PC-9 (cell line): ENCODE measurements around the gene IL1RAPL1. TPM values are rescaled to one million over a fixed set of nuclear protein-coding genes. Genes with fewer than 3 reads are reported as not detected.

ENCODE experiments used
- BruUV-seq: library from RNA; stranded (reverse); fragments of 400-500 nt; replicated peaks from 2 replicates; lab custom pipeline; 2021; lab: Mats Ljungman, UMichigan
- CTCF ChIA-PET: fragments of 300-600 bp; sonication (Branson Sonifier 250); formaldehyde crosslinking; loops from one replicate; lab custom pipeline; 2022; ENCODE audit warnings: antibody characterized with exemption; lab: Charles Lee
- POLR2A ChIA-PET: fragments of 300-600 bp; sonication (Branson Sonifier 250); formaldehyde crosslinking; loops from one replicate; lab custom pipeline; 2022; ENCODE audit warnings: antibody characterized with exemption; ENCODE audit not compliant: unreplicated experiment; lab: Charles Lee
- DNase-seq, 2 experiments: peaks; one replicate each; pipeline versions ENCODE4 v3.0.0 to v3.0.0-alpha.2; 2015 to 2022; ENCODE audit warnings: mixed read lengths in 1 of 2
- H2AFZ ChIP-seq: fragments of 200-600 bp; sonication (generic); 2 replicates; pipeline ENCODE4 v1.8.1; 2017; ENCODE audit warnings: antibody characterized with exemption
- H3F3A ChIP-seq: fragments of 200-600 bp; sonication (generic); 2 replicates; pipeline ENCODE4 v1.8.1; 2017; ENCODE audit warnings: antibody characterized with exemption, mild to moderate bottlenecking, low read depth; ENCODE audit not compliant: insufficient read depth
- H3K27ac ChIP-seq: fragments of 200-600 bp; sonication (generic); 2 replicates; pipeline ENCODE4 v1.6.1; 2016; ENCODE audit warnings: mixed run types
- H3K27me3 ChIP-seq: fragments of 200-600 bp; sonication (generic); 2 replicates; pipeline ENCODE4 v1.6.1; 2016; ENCODE audit warnings: low read depth, mixed run types; ENCODE audit not compliant: insufficient read depth
- H3K36me3 ChIP-seq: fragments of 200-600 bp; sonication (generic); 2 replicates; pipeline ENCODE4 v1.6.1; 2016; ENCODE audit warnings: low read depth, mixed run types
- H3K4me1 ChIP-seq: fragments of 200-600 bp; sonication (generic); replicated peaks from 2 replicates; pipeline ENCODE4 v1.6.1; 2016; ENCODE audit warnings: mixed run types; ENCODE audit not compliant: insufficient read depth
- H3K4me2 ChIP-seq: fragments of 200-600 bp; sonication (generic); 2 replicates; pipeline ENCODE4 v1.6.1; 2017; ENCODE audit warnings: mixed run types
- H3K4me3 ChIP-seq: fragments of 200-600 bp; sonication (generic); 2 replicates; pipeline ENCODE4 v1.6.1; 2016; ENCODE audit warnings: mixed run types
- H3K79me2 ChIP-seq: fragments of 200-600 bp; sonication (generic); 2 replicates; pipeline ENCODE4 v1.6.1; 2017; ENCODE audit warnings: low read depth, mixed run types
- H3K9me2 ChIP-seq: fragments of 200-600 bp; sonication (generic); 2 replicates; pipeline ENCODE4 v1.8.1; 2017; ENCODE audit warnings: mild to moderate bottlenecking; ENCODE audit not compliant: insufficient read depth
- H3K9me3 ChIP-seq: fragments of 200-600 bp; sonication (generic); 2 replicates; pipeline ENCODE4 v1.8.1; 2016; ENCODE audit warnings: low read depth; ENCODE audit not compliant: insufficient read depth
- H4K20me1 ChIP-seq: fragments of 200-600 bp; sonication (generic); 2 replicates; pipeline ENCODE4 v1.8.1; 2017; ENCODE audit not compliant: insufficient read depth
- CTCF ChIP-seq: fragments of 200-600 bp; sonication (generic); conservative IDR thresholded peaks from 2 replicates; pipeline ENCODE4 v1.6.1; 2017; ENCODE audit warnings: mixed run types, antibody characterized with exemption, mild to moderate bottlenecking, moderate library complexity
- EZH2 ChIP-seq: fragments of 200-600 bp; sonication (generic); IDR thresholded peaks from 2 replicates; pipeline ENCODE4 v1.8.0; 2017; ENCODE audit warnings: antibody characterized with exemption, low read depth
- intact Hi-C: fragments of 100-400 bp; cut with micrococcal nuclease; formaldehyde crosslinking; loops from one replicate; pipeline ENCODE4 v1.10.0; 2022; ENCODE audit not compliant: unreplicated experiment
- total RNA-seq: library from RNA; stranded (reverse); gene quantifications from 2 replicates; pipeline ENCODE4 v1.2.3, GENCODE V29; 2021

IL1RAPL1 gene
- total RNA-seq, 1 experiment from 2014 or later, result 0.26 TPM

- Histone ChIP-seq H3K27me3 (no peaks in the 10 kb centered on the region), H3K79me2 (no peaks in the 10 kb centered on the region), H3K4me1 (no peaks in the 10 kb centered on the region), H3K27ac (no peak overlapping the region), H3K9me3 (no peaks in the 10 kb centered on the region), H3K4me2 (no peak overlapping the region), H2AFZ (no peak overlapping the region), H3K9me2 (no peaks in the 10 kb centered on the region), H3F3A (no peaks in the 10 kb centered on the region), H3K4me3 (no peak overlapping the region), H4K20me1 (no peaks in the 10 kb centered on the region), H3K36me3 (no peaks in the 10 kb centered on the region)
- TF ChIP-seq CTCF (no peak), EZH2 (no peak)
- POLR2A ChIA-PET, result no interaction called here
- no TSS peak for BruUV-seq
- no peak for DNase-seq
- CTCF ChIA-PET, result no interaction called here
- intact Hi-C loops, result no loop called here
Measured at GRCh38 chrX:29269390-29269789, 682.1 kb downstream of the IL1RAPL1 start.

- H3K9me3 ChIP-seq, result no peaks in the 10 kb centered on the region
- H3K4me2 ChIP-seq, result no peak overlapping the region
- intact Hi-C loops, result no loop called here
- ChIA-PET CTCF (no interaction called here), POLR2A (no interaction called here)
- H3K4me3 ChIP-seq, result no peak overlapping the region
- H3K9me2 ChIP-seq, result no peaks in the 10 kb centered on the region
- H3K27ac ChIP-seq, result no peak overlapping the region
- no peaks in the 10 kb centered on the region for H4K20me1 ChIP-seq
- H3K36me3 ChIP-seq, result no peaks in the 10 kb centered on the region
- no peak overlapping the region; the same call in 1 of the 2 replicates for H2AFZ ChIP-seq
- no peak for DNase-seq
- H3K4me1 ChIP-seq, result no peaks in the 10 kb centered on the region
- no peaks in the 10 kb centered on the region for H3F3A ChIP-seq
- TF ChIP-seq CTCF, result no peak
- TF ChIP-seq EZH2, result no peak
- H3K79me2 ChIP-seq, result no peaks in the 10 kb centered on the region
- no TSS peak for BruUV-seq
- no peaks in the 10 kb centered on the region for H3K27me3 ChIP-seq
Measured at GRCh38 chrX:29274517-29274916, 687.3 kb downstream of the IL1RAPL1 start.

- DNase-seq, result no peak
- Histone ChIP-seq H3K4me3 (no peak overlapping the region), H2AFZ (no peak overlapping the region), H3K27me3 (no peaks in the 10 kb centered on the region), H4K20me1 (no peaks in the 10 kb centered on the region), H3K79me2 (no peaks in the 10 kb centered on the region), H3K4me2 (no peak overlapping the region), H3K9me3 (no peaks in the 10 kb centered on the region), H3F3A (no peaks in the 10 kb centered on the region), H3K9me2 (no peaks in the 10 kb centered on the region), H3K4me1 (no peaks in the 10 kb centered on the region), H3K27ac (no peak overlapping the region), H3K36me3 (no peaks in the 10 kb centered on the region)
- TF ChIP-seq EZH2 (no peak), CTCF (no peak)
- BruUV-seq, result no TSS peak
- intact Hi-C loops, result no loop called here
- CTCF ChIA-PET, result no interaction called here
- POLR2A ChIA-PET, result no interaction called here
Measured at GRCh38 chrX:29275928-29276327, 688.7 kb downstream of the IL1RAPL1 start.
